GM21381 (cell line): ENCODE data around the gene PCGF3.
"Not testable (repeated sequence)": the region's sequence is repeated elsewhere in the genome, so short reads cannot be mapped to it uniquely, and the experiment has no call there.

Experiments used
- ATAC-seq: cut with Tn5 transposase; IDR thresholded peaks from one replicate; pipeline ENCODE4 v1.9.1; 2021; ENCODE audit warnings: mild to moderate bottlenecking, moderate library complexity; ENCODE audit not compliant: unreplicated experiment

The PCGF3 gene

DNA sequence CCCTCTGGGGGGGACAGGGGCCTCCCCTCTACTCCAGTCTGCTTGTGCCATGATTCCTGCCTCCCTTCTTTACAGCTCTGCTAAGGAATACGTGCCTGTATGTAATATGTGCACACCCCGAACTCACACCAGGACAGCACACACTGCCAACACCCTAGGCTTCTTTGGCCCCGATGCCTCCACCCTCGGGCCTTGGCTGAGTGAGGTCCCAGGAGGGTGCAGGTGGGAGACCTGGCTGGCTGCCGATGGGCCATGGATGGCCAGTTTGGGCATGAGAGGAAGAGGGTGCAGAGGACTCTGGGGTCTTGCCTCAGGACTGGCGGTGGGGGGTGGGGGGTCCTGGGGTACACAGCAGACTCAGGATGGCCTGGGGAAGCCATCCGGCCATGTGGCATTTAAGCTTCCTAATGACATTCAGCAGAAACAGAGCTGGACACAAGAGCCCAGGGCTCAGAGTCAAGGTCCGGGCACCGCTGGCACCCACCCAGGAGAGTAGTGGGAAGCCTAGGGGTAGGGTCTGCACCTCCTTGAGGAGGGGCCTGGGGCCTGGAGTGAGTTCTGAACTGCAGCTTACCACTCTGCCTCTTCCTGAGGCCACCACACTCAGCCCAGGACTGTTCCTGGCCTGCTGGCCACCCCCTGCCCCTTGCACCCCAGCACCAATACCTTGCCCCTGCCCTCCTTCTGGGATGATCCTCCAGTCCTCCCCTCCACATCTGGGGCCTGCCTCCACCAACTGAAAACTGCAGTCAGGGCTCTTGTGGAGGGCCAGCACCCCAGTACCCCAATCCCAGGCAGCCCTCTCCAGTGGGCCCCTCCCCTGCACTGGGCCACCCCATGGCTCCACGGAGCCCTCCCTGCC is 2.1 kb upstream of the PCGF3 start:
- no peak for ATAC-seq

DNA sequence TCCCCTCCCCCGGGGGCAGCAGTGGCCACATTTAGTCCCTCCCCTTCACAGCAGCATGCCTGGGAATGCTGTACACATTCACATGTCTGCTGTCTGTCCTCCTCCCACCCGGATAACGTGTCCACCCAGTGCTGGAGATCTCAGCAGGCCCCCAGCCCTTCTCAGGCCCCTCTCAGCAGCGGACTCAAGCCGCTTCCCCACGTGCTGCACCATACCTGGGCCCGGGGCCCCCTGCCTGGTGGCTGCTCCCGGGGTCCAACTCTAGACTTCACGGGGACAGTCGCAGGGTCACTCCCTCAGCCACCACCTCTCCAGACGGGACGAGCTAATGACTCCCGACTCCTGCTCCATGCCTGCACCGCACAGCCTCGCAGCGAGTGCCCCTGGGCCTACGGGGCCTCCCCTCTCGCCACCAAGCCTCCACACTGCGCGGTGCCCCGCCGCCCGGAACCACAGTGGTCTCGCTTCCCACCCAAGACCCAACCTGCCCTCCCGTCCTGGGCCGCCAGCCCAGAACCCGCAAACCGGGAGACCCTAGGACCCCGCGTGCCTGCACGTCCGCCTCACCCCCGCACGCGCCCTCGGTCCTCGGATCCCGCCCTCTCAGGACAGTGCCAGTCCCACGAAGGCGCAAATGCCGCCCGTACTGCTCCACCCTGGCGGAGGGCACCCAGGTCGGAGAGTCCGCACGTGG is 1.3 kb upstream of the PCGF3 start:
- no peak for ATAC-seq

- no peak for ATAC-seq
These were observed 708 bp upstream of the PCGF3 start for GRCh38 chr4:704971-705277.

DNA sequence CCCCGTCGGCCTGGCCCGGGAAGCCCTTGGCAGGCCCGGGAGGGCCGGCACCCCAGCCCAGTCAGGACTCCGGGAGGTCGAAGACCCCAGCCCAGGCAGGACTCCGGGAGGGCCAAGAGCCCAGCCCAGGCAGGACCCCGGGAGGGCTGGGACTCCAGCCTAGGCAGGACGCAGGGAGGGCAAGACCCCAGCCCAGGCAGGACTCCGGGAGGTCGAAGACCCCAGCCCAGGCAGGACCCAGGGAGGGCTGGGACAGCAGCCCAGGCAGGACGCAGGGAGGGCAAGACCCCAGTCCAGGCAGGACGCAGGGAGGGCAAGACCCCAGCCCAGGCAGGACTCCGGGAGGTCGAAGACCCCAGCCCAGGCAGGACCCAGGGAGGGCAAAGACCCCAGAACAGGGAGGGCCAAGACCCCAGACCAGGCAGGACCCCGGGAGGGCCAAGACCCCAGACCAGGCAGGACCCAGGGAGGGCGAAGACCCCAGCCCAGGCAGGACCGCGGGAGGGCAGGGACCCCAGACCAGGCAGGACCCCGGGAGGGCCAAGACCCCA is 526 bp downstream of the PCGF3 start:
- ATAC-seq, result not testable (repeated sequence)

GRCh38 chr4:706834-707598 is 1.4 kb downstream of the PCGF3 start:
- no peak for ATAC-seq

DNA sequence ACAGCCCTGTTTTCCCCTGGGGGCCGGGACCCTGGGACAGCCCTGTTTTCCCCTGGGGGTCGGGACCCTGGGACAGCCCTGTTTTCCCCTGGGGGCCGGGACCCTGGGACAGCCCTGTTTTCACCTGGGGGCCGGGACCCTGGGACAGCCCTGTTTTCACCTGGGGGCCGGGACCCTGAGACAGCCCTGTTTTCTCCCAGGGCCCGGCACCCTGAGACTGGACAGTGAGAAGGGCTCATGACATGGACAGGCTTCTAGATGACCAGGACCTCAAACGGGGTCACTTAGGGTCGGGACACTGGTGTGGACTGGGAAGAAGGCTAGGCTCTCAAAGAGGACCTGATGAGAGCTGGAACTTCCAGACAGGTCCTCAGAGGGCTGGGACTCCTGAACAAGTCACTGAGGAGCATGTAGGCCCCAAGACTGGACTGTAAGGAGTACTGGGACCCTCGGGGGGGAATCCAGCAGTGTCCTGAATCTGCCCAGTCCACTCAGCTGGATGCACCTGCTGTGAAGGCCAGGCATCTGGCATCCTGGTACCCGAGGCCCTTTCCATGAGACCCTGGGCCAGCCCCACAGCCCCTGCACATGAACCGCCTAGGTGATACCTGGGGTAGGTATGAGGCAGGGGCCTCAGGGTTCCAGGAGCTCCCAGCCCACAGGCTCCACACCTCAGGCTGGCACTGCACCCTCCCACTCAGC is 2.4 kb downstream of the PCGF3 start:
- no peak for ATAC-seq

GRCh38 chr4:708631-708933 is 3.0 kb downstream of the PCGF3 start:
- no peak for ATAC-seq

- ATAC-seq, result no peak
These were observed 3.7 kb downstream of the PCGF3 start for GRCh38 chr4:709348-709747.

GRCh38 chr4:710116-710515 is 4.5 kb downstream of the PCGF3 start:
- ATAC-seq, result no peak

DNA sequence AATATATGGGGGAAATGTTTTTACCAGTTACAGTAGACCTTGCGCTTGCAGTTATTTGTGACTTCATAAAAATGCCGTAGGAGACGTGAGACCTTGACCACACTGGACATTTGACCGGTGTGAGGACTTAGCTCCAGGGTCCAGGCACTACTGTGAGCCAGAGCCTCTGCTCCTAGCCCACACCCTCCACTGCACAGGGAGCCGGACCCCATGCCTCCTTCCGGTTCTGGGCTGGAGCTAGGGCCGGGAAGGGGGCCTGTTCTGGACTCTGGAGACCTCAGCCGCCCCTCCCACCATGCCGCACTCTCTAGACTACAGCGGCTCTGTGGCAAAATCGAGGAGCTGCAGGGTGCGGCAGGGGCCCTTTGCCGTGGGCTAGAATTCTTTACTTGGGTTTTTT is 5.3 kb downstream of the PCGF3 start:
- ATAC-seq, result no peak

- ATAC-seq, result no peak
These were observed 6.5 kb downstream of the PCGF3 start for GRCh38 chr4:712093-712492.

DNA sequence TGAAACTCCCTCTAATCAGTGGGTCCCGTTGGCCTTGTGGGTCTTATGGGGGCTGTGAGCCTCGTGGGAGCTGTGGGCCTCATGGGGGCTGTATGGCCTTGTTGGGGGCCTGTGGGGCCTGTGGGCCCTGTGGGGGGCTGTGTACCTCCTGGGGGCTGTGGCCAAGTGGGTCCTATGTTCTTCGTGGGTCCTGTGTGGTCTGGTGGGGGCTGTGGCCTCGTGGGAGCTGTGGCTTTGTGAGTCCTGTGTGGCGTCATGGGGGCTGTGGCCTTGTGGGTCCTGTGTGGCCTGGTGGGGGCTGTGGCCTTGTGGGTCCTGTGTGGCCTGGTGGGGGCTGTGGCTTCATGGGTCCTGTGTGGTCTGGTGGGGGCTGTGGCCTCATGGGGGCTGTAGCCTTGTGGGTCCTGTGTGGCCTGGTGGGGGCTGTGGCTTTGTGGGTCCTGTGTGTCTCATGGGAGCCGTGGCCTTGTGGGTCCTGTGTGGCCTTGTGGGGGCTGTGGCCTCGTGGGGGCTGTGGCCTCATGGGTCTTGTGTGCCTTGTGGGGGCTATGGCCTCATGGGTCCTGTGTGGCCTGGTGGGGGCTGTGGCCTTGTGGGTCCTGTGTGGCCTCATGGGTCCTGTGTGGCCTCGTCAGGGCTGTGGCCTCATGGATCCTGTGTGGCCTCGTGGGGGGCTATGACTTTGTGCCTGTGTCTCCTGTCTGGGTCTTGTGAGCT is 7.4 kb downstream of the PCGF3 start:
- no peak for ATAC-seq

DNA sequence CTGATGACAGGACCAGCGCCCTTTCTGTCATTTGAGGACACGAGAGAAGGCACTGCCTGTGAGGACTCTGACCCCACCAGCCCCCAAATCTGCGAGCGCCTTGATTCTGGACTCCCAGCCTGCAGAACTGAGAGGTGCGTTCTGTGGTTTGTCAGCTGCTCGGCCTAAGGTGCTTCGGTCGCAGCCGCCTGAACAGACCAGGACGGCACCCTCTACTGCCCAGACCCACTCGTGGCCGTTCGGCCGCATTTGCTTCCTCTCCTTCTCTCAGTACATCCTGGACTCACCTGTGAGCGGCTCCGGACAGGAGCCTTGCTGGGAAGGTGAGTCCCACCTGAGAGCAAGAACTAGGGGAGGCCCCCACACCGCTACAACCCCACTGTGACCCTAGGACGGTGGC is 8.5 kb downstream of the PCGF3 start:
- ATAC-seq, result no peak

DNA sequence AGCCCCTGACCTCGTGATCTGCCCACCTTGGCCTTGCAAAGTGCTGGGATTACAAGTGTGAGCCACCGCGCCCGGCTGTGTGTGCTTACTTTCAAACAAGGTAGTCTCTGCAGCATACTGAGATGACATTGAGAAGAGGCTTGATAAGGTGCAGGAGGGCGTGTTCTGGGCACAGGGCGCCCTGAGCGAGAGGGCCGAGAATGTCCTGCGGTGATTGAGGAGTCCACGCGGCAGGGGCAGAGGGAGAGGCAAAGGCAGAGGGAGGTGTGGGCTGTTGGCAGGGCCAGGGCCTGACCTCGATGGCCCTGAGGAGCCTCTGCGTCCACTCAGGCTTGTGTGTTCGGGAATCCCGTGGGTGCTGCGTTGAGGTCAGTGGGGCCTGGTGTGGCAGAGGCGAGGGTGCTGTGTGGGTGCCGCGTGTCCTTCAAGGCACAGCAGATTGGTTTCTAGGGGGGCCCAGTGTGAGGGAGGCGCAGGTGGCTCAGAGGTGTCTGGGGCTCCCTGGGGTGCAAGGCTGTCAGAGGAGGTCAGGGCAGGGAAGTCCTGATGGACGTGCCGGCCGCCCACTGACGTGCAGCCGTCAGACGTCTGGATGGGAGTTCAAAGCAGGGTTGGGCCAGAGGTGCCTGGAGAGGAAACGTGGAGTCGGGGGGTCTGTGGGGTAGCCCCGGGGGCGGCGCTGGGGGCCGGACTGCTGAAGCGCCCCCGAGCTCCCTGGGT is 12.1 kb downstream of the PCGF3 start:
- ATAC-seq, result no peak

DNA sequence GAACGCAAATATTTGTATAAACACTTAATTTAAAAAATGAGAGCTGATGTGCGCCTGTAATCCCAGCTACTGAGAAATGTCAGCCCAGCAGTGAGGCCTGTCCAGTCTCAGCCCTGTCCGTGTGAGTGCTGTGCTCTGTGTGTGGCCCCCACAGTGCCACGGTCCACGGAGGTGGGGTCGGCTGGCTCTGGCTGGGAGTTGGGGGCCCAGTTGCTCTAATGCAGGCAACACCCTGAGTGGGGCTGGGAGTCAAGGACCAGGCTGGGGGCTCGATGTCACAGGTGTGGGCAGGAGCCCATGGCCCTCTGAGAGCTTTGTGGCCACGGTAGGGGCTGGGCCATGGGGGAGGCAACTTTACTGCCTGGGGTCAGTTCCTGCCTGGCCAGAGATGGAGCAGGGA is 12.8 kb downstream of the PCGF3 start:
- ATAC-seq, result no peak

DNA sequence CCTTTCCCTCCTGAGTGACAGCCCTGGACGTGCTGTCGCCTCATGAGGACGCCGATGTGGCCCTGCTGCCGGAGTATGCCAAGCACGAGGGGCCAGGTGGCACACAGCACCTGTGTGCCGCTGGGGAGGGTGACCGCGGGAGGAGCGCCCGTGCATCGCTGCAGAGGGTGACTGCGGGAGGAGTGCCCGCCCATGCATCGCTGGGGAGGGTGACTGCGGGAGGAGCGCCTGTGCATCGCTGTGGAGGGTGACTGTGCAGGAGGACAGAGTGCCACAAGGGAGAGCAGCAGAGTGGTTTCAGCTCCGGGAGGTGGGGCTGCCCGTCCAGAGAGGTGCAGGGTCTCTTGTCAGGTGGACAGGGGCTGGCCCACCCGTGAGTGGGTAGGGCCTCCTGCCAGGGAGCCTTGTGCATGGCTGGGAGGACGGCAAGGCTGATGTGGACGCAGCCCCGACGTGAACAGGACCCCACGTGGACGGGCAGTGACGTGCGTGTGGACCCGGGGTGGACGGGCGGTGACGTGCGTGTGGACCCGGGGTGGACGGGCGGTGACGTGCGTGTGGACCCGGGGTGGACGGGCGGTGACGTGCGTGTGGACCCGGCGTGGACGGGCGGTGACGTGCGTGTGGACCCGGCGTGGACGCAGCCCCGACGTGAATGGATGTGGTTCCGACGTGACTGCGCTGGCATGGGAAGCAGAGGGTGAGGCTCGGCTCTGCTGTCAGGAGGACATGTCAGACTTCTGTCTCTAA is 14.7 kb downstream of the PCGF3 start:
- no peak for ATAC-seq

- ATAC-seq, result no peak
These were observed 15.9 kb downstream of the PCGF3 start for GRCh38 chr4:721261-722168.

GRCh38 chr4:722169-722725 is 16.6 kb downstream of the PCGF3 start:
- no peak for ATAC-seq
